ENCODE results near the gene WDR20.

DNA sequence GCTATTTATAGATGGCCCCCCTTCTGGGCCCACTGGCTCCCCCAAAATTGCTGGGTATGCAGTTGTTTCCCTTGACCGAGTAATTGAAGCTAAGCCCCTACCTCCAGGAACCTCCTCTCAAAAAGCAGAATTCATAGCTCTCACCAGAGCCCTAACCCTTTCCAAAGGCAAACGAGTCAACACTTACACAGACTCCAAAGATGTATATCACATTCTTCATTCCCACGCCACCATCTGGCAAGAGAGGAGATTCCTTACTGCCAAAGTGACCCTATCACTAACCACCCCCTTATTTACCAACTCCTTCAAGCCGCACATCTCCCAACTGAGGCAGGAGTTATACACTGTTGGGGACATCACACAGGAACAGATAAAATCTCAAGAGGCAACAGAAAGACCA is 98.4 kb downstream of the WDR20 start:
- no peak for TF ChIP-seq FOXM1 (IDR thresholded peaks at IDR 0.05; ENCODE audit: borderline replicate concordance)
- TF ChIP-seq CTBP1 (IDR thresholded peaks at IDR 0.05; ENCODE audit: borderline replicate concordance), result no peak
- no peak for TF ChIP-seq SUZ12 (IDR thresholded peaks at IDR 0.05)
- no peak for TF ChIP-seq ARNT (IDR thresholded peaks at IDR 0.05)

All from HEK293T (cell line).